ENCODE results near the gene ANKRD9. TPM values are rescaled to one million over a fixed set of nuclear protein-coding genes. Genes with fewer than 3 reads are reported as not detected.

ANKRD9 gene
- total RNA-seq, 1 experiment from 2014 or later, result 19.9 TPM

GRCh38 chr14:102516531-102517391 lies 7.2 kb upstream of the ANKRD9 start:
- peak; percentile 42 for DNase-seq (ENCODE audit: low spot score)
- in situ Hi-C loops (cut with HindIII; ENCODE audit: low sequenced_read_pairs), result no loop called here

- in situ Hi-C loops (cut with HindIII; ENCODE audit: low sequenced_read_pairs), result no loop called here
- no peak for DNase-seq (ENCODE audit: low spot score)
These were observed 5.6 kb upstream of the ANKRD9 start for GRCh38 chr14:102514987-102515733.

GRCh38 chr14:102513899-102514772 lies 4.6 kb upstream of the ANKRD9 start:
- in situ Hi-C loops (cut with HindIII; ENCODE audit: low sequenced_read_pairs), result no loop called here

GRCh38 chr14:102512793-102513300 lies 3.3 kb upstream of the ANKRD9 start:
- in situ Hi-C loops (cut with HindIII; ENCODE audit: low sequenced_read_pairs), result no loop called here
- no peak for DNase-seq (ENCODE audit: low spot score)

More at GRCh38 chr14:102513899-102514772, 4.6 kb upstream of the ANKRD9 start:
- no peak for DNase-seq (ENCODE audit: low spot score)

DNA sequence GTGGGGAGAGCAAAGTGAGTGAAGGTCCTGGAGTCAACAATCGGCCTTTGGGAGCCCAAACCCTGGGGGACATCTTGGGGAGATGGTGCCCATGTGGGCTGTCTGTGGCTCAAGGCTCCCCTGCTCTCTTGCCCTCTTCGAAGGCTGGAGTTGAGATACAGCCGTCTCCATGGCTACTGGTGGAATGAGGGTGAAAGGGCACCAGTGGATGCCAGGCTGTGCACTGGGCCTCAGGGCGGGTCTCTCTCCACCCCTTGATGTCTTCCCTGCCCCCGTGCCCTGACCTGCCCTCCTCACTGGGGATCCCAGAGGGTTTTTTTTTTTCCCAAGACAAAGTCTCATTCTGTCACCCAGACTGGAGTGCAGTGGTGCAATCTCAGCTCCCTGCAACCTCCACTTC lies 2.0 kb upstream of the ANKRD9 start:
- no peak for DNase-seq (ENCODE audit: low spot score)
- in situ Hi-C loops (cut with HindIII; ENCODE audit: low sequenced_read_pairs), result no loop called here

GRCh38 chr14:102510616-102511520 lies 1.3 kb upstream of the ANKRD9 start:
- DNase-seq (ENCODE audit: low spot score), result no peak
- in situ Hi-C loops (cut with HindIII; ENCODE audit: low sequenced_read_pairs), result no loop called here

- in situ Hi-C loops (cut with HindIII; ENCODE audit: low sequenced_read_pairs), result loop anchor here (5.0 kb wide), 1 partner anchor 67 kb away; no protein-coding TSS in a partner anchor
- peak; percentile 47 for DNase-seq (ENCODE audit: low spot score)
These were observed 516 bp downstream of the ANKRD9 start for GRCh38 chr14:102508774-102509745.

DNA sequence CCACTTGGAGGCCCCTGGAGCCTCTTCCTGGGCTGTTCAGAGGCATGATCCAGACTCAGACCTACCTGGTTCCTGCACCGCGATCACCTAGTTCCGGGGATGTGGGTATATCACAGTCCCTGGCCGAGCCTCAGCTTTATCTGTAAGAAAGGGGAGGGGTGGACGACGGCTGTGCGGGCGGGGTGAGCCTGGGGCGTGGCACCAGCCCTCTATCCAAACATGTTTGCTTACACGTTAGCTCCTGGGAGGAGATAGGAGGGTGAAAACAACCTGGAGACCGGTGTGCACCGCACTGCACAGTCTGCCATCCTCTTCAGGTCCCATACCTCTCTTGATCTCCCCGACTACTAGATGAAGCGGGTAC lies 1.2 kb downstream of the ANKRD9 start:
- in situ Hi-C loops (cut with HindIII; ENCODE audit: low sequenced_read_pairs), result loop anchor here (5.0 kb wide), 1 partner anchor 66 kb away; no protein-coding TSS in a partner anchor
- DNase-seq (ENCODE audit: low spot score), result peak; percentile 40

DNA sequence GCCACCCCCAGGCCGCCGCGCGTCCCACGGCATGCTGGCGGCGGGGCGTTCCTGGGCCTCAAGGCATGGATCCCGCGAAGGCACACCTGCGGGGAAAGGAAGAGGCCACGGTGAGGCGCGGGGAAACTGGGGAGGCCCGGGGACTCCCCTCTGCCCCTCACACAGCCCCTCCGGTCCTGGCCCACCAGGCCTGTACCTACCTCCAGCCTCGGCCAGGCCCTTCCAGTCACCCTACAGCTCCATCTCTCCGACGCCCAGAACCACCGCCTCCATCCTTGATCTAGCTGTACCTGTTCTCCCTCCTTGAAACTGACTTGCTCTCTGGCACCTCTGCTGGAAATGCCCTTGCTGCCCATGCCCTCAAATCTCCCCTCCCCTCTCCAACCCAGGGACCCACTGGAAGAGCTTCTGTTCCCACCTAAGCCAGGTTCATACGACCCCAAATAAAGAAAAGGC lies 1.7 kb downstream of the ANKRD9 start:
- in situ Hi-C loops (cut with HindIII; ENCODE audit: low sequenced_read_pairs), result loop anchor here (5.0 kb wide), 1 partner anchor 66 kb away; no protein-coding TSS in a partner anchor
- no peak for DNase-seq (ENCODE audit: low spot score)

DNA sequence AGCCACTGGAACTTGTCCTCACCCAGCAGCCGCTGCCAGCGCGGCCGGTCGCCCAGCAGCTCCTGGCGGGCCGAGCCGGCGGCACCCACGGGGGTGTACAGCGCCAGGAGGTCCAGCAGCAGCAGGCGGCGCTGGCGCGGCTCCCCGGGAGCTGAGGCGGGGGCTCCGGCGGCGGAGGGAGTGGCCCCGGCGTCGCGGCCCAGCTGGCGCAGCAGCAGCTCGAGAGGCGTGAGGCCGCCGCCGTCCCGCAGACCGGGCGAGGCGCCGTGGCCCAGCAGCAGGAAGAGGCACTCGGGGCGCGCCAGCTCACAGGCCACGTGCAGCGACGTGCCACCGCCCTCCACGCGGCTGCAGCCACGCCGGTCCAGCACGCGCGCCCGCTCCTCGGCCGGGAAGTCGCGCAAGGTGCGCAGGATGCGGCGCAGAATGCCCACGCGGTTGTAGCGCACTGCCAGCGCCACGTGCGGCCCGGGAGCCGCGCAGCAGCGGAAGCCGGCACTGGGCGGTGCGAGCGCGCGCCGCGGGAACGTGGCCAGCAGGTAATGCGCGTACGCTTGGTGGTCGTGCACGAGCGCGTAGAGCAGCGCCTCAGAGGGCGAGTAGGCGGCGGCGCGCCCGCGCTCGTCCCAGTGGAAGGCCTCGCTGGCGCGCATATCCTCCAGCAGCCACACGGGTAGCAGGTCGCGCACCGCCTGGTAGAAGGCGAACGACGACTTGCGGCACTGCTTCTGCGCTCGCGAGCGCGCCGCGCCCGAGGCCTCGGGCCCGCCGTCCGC lies 2.3 kb downstream of the ANKRD9 start:
- in situ Hi-C loops (cut with HindIII; ENCODE audit: low sequenced_read_pairs), result loop anchor here (5.0 kb wide), 1 partner anchor 65 kb away; no protein-coding TSS in a partner anchor

GRCh38 chr14:102506626-102506925 lies 3.0 kb downstream of the ANKRD9 start:
- in situ Hi-C loops (cut with HindIII; ENCODE audit: low sequenced_read_pairs), result loop anchor here (5.0 kb wide), 1 partner anchor 64 kb away; no protein-coding TSS in a partner anchor
- no peak for DNase-seq (ENCODE audit: low spot score)

More for the DNA sequence above, 2.3 kb downstream of the ANKRD9 start:
- DNase-seq (ENCODE audit: low spot score), result no peak

DNA sequence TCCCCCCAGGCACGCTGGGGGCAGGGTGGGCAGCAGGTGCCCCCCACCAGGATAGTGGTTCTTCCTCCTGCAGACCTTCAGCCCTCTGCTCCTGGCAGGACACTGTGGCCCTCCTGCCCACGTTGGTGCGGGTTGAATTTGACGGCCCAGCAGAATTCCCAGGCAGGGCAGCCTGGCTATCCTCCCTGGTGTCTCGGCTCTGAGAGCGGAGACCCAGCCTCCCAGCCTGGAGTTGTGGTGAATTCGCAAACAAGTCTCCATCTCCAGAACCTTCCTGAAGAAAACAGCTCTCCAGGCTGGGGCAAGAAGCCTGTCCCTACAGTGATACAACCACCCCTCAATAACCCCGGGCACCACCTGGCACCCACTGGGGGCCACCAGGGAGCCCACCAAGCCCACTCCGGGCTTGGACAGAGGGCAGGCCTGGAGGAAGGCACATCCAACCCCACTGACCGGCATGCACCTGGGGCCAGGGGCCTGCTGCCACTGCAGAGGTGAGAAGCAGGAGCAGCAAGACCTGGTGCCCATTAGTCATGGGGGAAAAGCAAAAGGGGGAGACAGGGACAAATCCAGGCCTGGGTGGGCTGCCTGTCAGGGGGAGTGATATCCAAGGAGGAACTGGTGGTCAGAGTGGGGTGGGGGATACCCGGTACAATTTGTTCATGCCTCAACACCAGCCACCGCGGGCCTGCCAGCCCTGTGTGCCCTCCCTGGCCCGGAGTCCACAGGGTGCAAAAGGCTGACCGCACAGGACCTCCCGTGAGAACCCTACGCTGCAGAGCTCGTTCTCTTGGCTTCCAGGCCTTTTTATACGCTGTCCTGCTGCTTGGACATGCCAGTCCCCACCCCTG lies 3.6 kb downstream of the ANKRD9 start:
- no peak for DNase-seq (ENCODE audit: low spot score)
- in situ Hi-C loops (cut with HindIII; ENCODE audit: low sequenced_read_pairs), result loop anchor here (5.0 kb wide), 1 partner anchor 64 kb away; no protein-coding TSS in a partner anchor

- in situ Hi-C loops (cut with HindIII; ENCODE audit: low sequenced_read_pairs), result loop anchor here (5.0 kb wide), 1 partner anchor 63 kb away; no protein-coding TSS in a partner anchor
- DNase-seq (ENCODE audit: low spot score), result no peak
These were observed 4.5 kb downstream of the ANKRD9 start for GRCh38 chr14:102505000-102505619.

- DNase-seq (ENCODE audit: low spot score), result peak; percentile 67
- in situ Hi-C loops (cut with HindIII; ENCODE audit: low sequenced_read_pairs), result no loop called here
These were observed 5.1 kb downstream of the ANKRD9 start for GRCh38 chr14:102504328-102504999.
